Erythroblast (primary cell): Measurements from ENCODE around the gene NPY4R.
"Not testable (repeated sequence)": the region's sequence is repeated elsewhere in the genome, so short reads cannot be mapped to it uniquely, and the experiment has no call there.

Experiments used
- GATA1 ChIP-seq: IDR thresholded peaks from 2 replicates; pipeline ENCODE4 v1.6.1; 2011; ENCODE audit warnings: low read depth, mild to moderate bottlenecking, control low read depth, low read length, moderate library complexity
- POLR2A ChIP-seq: IDR thresholded peaks from 2 replicates; pipeline ENCODE4 v1.6.1; 2011; ENCODE audit warnings: mild to moderate bottlenecking, low read length

DNA sequence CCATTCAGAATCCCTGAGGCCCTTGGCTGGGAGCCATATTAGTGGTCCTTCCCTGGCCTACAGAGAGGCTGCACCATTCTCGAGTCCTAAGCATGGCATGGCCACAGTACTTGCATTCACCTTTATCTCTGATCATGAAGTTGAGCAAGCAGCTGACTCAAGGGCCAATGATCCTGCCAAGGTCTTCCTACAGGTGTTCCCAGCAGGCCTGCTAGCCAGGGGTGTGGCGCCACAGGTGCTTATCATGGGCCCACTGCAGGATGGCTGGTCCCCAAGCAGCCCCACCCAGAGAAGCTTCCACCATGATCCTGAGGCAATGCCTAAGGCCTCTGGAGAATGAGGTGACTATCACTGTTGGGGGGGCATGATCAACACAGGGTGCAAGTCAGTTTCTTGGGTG, 42.2 kb downstream of the NPY4R start:
- TF ChIP-seq POLR2A, GATA1: not testable (repeated sequence)
